HL-60 (cell line): ENCODE measurements around the gene PTGER2.

Experiments
- CTCF ChIP-seq: IDR thresholded peaks from one replicate; pipeline ENCODE4 v1.5.1; 2011; ENCODE audit warnings: low read length, control low read depth, inconsistent platforms; ENCODE audit not compliant: insufficient read depth
- GABPA ChIP-seq: IDR thresholded peaks from 2 replicates; pipeline ENCODE4 v1.6.1; 2012; ENCODE audit warnings: low read depth
- POLR2AphosphoS5 ChIP-seq: IDR thresholded peaks from 2 replicates; pipeline ENCODE4 v1.6.1; 2012; ENCODE audit warnings: low read depth
- REST ChIP-seq: IDR thresholded peaks from 2 replicates; pipeline ENCODE4 v1.6.1; 2012; ENCODE audit warnings: low read depth; ENCODE audit not compliant: insufficient replicate concordance
- SPI1 ChIP-seq: IDR thresholded peaks from 2 replicates; pipeline ENCODE4 v1.6.1; 2012; ENCODE audit warnings: low read depth, mild to moderate bottlenecking, borderline replicate concordance

GRCh38 chr14:52342849-52343596 lies 28.9 kb downstream of the PTGER2 start:
- TF ChIP-seq POLR2AphosphoS5 (no peak), CTCF (no peak), REST (no peak), GABPA (no peak), SPI1 (no peak)
